ENCODE results near the gene IL22RA2.

The IL22RA2 gene

GRCh38 chr6:137160763-137161162 is 12.7 kb downstream of the IL22RA2 start:
- TF ChIP-seq CTCF (IDR thresholded peaks at IDR 0.05; ENCODE audit: insufficient read depth, low read depth, low read length, missing control alignments): no peak
- DNase-seq (ENCODE audit: low read depth): peak; percentile 69

GRCh38 chr6:137159912-137160311 is 13.5 kb downstream of the IL22RA2 start:
- TF ChIP-seq CTCF (IDR thresholded peaks at IDR 0.05; ENCODE audit: insufficient read depth, low read depth, low read length, missing control alignments): no peak
- peak; percentile 24 for DNase-seq (ENCODE audit: low read depth)
- H3K4me3 ChIP-seq (ENCODE audit: low read length): no peak overlapping the region

More at GRCh38 chr6:137160763-137161162, 12.7 kb downstream of the IL22RA2 start:
- no peak overlapping the region for H3K4me3 ChIP-seq (ENCODE audit: low read length)

GRCh38 chr6:137157601-137158000 is 15.8 kb downstream of the IL22RA2 start:
- DNase-seq (ENCODE audit: low read depth): peak; percentile 92
- no peak overlapping the region for H3K4me3 ChIP-seq (ENCODE audit: low read length)
- no peak for TF ChIP-seq CTCF (IDR thresholded peaks at IDR 0.05; ENCODE audit: insufficient read depth, low read depth, low read length, missing control alignments)

GRCh38 chr6:137156650-137157049 is 16.8 kb downstream of the IL22RA2 start:
- TF ChIP-seq CTCF (IDR thresholded peaks at IDR 0.05; ENCODE audit: insufficient read depth, low read depth, low read length, missing control alignments): no peak
- H3K4me3 ChIP-seq (ENCODE audit: low read length): no peak overlapping the region
- DNase-seq (ENCODE audit: low read depth): no peak

GRCh38 chr6:137155830-137156229 is 17.6 kb downstream of the IL22RA2 start:
- TF ChIP-seq CTCF (IDR thresholded peaks at IDR 0.05; ENCODE audit: insufficient read depth, low read depth, low read length, missing control alignments): peak; percentile 22

GRCh38 chr6:137150072-137150471 is 23.4 kb downstream of the IL22RA2 start:
- no peak for DNase-seq (ENCODE audit: low read depth)
- no peak for TF ChIP-seq CTCF (IDR thresholded peaks at IDR 0.05; ENCODE audit: insufficient read depth, low read depth, low read length, missing control alignments)
- no peak overlapping the region for H3K4me3 ChIP-seq (ENCODE audit: low read length)

More at GRCh38 chr6:137155830-137156229, 17.6 kb downstream of the IL22RA2 start:
- no peak overlapping the region for H3K4me3 ChIP-seq (ENCODE audit: low read length)
- peak; percentile 88 for DNase-seq (ENCODE audit: low read depth)

GRCh38 chr6:137149035-137149393 is 24.4 kb downstream of the IL22RA2 start:
- no peak for TF ChIP-seq CTCF (IDR thresholded peaks at IDR 0.05; ENCODE audit: insufficient read depth, low read depth, low read length, missing control alignments)
- H3K4me3 ChIP-seq (ENCODE audit: low read length): no peak overlapping the region
- no peak for DNase-seq (ENCODE audit: low read depth)

All from epithelial cell of esophagus (primary cell).